Stimulated activated CD8-positive, alpha-beta memory T cell treated with anti-CD3 and anti-CD28 coated beads, Interleukin-7, amount 100 ng/mL, for 1 hour (primary cell): ENCODE results near the gene B3GALNT1.
"Not testable (repeated sequence)": the region's sequence is repeated elsewhere in the genome, so short reads cannot be mapped to it uniquely, and the experiment has no call there.

Experiments used
- DNase-seq, 2 donors: peaks; one replicate each; pipeline ENCODE4 v3.0.0-alpha.2; 2020; ENCODE audit warnings: low read depth in 2 of 2

B3GALNT1 gene

DNA sequence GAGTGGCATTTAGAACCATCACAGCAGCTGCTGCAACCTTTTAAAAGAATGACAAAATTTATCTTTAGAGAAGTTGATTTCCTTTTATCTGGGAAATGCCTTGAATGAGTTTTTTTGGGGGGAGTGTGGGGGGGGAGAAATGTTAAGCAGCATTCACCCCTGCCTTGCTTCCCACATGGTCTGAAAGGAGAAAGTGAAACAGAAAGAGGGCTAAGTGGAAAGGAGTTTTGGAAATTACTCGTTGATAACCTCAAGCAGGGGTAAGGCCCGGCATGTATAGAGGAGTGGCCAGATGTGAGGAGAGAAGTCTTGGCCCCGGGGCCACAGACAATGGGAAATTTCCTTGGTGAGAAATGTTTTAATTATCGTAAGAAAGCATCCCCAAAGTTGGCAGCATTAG is 23.5 kb downstream of the B3GALNT1 start:
- no peak for DNase-seq

DNA sequence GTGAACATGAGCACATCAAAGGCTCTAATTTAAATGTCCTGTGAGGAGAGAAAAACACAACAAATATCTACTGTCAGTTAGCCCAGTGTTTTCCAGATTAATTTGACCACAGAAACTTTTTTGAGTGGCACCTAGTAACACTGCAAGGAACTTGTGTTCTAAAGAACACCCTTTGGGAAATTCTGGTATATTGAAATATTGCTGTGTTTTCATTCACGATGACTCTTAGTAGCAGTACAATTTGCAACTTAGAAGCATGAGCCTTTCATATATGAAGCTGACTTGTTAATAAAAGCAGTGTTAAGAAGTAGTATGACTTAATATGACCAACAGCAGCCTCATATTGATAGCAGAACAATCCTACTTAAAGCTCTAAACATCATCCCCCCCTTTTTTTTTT is 32.0 kb downstream of the B3GALNT1 start:
- DNase-seq: no peak

DNA sequence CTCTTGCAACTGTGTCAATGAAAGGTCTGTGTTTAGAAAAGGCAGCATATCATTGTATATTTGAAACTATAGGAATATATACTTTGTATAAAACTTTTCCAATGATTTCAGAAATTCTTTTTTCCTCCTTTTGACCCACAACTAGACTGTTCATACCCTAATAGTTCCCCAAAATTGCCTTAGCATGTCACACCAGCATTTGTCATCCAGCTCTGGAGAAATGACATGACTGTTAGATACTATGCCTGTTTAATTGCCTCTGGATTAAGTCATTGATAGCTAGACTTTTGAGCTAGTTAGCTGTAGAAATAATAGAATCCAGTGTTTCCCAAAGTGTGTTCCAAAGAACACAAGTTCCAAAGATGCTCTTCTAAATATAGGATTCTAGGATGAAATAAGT is 32.4 kb downstream of the B3GALNT1 start:
- no peak for DNase-seq

DNA sequence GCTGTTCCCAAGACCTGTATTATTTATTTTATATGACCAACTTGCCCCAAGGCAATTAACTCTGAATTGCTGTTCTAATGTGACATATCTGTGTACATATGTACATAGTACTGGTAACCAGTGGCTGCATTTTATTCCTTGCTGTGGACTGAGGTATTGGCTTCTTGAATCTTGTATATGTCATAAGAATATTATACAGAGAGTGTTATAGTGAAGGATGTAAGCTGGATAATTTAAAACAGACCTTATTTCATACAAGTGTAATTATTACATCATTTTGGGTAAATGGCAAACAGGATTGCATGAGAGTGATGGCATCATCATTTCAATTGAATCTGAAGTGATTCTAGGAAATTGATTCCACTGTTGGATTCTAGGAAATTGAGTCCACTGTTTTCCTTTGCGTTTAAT is 32.9 kb downstream of the B3GALNT1 start:
- no peak for DNase-seq

DNA sequence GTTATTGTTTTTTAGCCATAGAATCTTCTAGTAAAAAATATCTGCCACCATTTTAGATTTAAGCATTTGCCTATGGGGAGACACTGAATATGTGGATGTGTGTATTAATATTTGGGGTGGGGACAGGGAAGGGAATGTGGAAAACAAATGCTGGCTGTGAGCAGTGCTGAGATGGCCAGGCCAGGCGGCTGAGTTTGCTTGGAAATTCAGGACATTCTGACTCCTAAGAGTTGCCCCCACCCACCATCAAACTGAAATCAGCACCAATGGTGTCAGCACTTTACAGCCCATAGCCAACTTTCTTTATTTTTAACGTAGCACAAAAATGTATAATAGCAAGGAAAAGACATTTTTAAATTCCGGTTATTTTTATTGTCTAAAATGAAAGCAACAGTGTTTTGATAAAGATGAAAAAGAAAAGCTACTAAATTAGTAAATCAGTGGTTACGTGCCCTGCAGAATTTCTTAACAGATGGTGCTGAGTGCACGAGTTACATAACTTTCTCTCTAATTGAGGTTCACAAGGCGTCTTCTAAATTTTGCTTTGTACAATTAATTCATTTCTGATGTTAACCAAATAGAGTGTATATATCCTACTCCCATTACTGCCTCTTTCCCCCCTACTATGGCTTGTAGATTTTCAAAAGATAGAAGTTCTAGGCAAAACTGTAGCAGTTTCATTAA is 34.0 kb downstream of the B3GALNT1 start:
- no peak for DNase-seq

DNA sequence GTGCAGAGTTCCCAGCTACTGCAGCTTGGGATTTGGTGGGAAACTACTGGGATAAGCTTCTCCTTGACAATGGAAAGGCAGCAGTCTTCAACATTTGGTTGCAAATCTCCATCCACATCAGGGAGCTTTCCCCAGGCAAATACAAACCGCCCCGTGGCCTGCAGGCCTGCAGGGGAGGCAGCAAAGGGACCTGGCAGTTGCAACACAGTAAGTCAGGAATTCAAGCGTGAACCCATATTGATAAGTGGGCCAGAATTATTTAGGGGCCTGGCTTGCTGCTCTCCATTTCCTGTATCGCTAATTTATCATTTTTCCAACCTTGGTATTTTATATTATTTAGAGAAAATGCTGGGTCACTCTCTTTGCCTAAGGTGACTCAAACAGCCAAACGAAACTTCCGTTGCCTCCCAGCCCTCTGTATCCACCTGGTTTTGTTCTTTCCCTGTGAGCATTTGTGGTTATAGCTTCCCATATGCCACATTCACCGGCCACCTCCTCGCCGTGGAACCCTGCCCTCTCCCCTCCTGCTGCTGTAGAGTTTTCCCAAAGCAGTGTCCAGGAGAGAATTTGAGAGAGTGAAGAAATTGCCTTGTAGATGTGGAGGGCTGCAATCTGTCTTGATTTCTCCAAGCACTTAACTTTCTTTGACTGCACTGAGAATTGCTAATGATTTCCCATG is 34.8 kb downstream of the B3GALNT1 start:
- no peak for DNase-seq

DNA sequence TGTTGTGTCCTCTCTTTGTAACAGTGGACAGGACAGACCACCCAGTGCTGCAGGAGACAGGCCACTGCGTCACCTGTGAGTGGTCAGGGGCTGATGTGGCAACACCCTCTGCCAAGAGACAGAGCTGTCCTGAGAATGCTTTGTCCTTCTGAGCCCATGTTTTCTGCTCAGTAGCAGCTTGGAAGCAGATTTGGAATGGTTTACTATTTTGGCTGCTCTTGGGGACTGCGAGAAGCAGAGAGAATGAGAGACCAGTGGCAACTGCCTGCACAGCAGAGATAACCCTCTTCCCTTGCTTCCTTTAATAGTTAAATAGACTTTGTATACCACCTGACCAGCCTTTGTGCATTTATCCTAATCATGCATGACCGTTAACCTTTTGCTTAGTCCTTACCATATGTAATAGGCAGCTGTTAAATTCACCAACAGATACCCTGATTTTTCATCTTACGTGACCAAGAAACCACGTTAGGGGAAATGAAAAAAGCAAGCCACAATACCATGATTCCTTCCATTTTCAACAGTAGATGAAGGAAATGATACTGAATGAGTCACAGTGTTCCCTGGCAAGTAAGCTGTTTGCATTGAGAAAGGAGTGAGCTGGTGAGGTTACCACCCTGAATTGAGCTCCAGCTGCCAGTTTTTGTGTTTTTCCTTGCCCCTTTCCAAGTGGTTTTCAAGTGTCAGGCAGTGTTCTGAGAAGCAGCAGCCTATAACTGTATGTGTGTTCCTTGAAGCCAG is 35.5 kb downstream of the B3GALNT1 start:
- DNase-seq: no peak

DNA sequence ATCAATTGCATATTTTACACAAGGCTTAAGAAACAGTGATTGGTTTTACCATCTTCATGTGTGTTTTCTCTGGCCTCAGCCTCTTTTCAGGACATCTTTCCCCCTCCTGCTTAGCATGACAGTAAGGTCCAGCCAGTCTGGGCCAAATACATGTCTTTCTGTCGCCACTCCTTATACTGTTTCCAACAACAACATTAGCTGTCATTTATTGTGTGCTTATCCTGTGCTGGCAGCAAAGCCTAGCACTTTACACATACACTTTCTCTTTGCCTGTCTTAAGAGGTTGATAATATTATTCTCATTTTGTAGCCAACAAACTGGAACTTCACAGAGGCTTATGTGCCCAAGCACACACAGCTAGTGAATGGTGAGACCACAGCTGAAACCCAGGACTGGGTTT is 37.8 kb downstream of the B3GALNT1 start:
- no peak for DNase-seq

DNA sequence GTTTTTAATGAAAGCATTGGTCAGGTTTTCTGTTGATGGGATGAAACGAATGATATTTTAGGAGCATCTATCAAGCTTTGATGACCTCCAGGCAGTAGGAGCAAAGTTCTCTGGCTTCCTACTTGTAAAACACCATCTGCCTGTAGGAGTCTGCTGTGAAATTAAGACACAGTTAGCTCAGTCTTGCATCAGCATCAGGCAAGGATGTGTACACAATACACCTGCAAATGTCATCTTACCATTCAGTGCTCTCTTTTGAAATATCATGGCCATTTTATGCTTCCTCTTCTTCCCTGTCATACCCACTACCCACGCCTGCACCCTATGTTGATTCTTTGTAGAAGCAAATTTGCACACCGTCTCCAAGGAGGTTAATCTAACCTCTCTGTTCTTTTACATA is 38.2 kb downstream of the B3GALNT1 start:
- DNase-seq: no peak

DNA sequence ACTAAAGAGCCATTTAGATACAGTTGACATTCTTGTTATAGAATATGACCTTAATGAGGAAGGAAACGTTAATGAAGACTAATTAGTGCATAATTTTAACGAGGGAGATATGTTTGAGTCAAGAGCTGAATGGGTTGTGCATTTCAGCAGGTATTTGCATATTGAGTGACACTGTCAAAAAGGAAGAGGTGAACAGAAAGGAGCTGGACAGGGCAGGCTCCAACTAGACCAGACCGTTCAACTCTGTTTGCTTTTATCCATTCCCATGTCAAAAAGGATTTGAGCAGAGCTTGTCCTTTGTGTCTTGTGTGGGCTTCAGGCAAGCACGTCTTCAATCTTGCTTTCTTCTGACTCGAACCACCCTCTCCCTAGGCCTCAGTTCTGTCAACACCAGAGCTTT is 40.7 kb downstream of the B3GALNT1 start:
- DNase-seq: no peak

DNA sequence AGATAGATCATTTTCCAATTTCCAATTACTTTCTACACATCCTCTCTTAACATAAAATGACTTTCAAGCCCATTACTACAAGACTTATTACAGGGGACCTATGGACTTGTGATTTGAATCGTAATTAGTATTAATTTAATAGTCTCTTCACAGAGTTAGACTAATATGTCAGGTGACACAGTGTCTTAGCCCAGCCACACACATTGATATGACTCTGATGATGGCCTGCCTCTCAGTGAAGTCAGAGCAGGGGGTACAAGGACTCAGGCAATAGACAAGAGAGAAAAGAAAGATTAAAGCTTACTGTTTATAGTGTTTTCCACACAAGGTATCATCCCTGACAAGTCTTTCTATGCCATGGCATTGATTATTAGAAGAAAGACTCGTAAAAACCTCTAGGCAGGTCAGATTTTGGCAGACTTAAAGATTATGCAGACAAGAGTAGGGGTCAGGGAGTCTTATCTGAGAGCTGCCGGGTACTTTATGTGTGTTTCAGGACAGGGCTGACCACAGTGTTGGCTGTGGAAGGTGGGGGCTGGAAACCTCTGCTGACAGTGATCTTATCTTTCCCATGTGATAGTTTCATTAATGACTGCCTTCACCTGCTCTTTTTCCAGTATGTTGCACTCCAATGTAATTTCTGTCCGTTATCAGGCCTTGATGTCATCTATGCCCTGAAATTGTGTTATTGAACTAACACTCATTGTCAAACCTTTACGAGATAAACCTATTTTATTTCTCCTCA is 50.1 kb downstream of the B3GALNT1 start:
- DNase-seq: no peak

DNA sequence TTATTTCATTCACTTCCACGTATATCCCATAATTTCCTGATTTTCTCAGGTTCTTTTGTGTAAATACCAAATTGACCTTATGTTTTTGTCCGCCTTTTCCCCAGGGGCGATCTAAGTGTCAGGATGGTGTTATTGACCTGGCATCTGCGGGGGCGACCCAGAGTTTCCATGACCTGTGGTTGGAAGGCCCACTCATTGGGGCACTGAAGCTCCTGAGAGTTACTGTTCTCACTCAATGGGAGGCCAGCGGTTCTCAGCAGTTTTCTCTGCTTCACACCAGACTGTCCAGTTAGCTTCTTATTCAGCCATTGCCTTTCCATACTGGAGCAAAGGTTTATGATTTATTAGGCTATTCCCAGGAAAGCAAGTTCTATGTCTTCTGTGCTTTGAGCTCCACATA is 53.3 kb downstream of the B3GALNT1 start:
- no peak for DNase-seq

DNA sequence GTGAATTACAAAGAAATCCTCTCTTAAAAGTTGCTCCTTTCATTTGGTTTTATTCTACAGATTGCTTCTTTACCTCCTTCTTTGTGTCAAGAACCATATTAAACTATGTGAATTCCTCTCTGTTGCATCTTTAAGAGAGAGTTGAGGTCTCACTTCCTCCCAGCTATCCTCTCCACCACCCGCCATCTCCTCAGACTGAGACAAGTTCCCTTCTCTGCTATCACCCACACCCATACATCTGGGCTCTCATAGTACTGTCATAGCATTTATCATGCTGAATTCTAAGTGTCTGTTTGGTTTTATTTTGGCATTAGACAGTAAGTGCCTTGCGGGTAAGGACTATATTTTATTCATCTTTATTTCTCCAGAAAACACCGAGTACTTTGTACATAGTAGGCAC is 54.2 kb downstream of the B3GALNT1 start:
- DNase-seq: no peak

DNA sequence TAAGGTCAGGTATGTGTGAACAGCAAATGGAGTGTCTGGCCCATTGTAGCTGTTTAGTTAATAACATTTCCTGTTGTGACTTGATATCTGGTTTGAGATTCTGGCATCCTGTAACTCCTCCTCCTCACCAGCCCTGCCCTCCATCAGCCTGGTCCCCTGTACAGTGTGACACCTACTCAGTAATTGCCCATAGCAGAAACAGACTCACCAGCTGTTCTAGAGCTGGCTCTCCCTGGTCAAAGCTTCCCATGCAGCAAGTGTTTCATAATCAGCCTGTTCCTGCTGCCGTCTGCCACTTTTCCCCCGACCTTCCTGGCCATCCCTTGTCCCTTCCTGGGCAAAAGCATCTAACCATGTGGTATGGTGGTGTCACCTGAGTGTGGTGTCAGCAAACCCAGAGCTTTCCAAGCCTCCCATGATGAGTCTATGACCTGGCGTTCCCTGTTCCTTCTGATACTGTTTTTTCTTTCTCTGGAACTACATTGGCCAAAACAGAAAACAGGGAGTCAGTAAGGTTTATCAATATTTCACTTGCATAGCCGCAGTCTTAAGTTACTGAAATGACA is 55.4 kb downstream of the B3GALNT1 start:
- DNase-seq: no peak

DNA sequence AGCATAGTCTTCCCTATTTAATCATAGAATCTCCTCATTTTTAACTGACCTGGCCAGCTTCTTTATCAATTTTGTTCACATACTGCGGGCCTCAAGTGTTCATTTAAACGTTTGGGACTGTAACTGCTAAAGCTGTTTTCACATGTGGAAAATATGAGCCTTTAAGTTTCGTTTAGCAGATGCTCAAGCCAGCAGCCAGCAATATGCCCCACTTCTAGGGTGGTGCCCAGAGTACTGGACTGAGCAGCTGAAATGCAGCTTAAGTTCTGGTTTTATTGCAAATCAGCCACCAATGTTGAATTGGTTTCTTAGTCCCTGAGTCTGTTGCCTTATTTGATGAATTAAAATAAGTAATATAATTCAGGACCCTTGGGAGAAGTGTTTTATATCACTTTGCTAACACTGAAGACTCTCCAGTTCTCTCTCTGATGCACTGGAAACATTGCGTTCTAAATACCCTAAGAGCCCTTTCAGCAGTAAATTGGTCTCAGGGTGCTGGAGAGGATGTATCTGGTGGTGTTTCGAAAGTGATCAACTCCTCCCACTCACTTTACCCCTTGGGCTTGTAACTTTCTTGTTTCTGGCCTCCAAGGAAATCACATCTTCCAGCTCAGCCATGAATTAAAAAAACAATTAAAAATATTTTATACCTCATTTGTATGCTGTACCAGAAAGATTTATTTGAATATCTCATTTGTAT is 61.7 kb downstream of the B3GALNT1 start:
- no peak for DNase-seq

DNA sequence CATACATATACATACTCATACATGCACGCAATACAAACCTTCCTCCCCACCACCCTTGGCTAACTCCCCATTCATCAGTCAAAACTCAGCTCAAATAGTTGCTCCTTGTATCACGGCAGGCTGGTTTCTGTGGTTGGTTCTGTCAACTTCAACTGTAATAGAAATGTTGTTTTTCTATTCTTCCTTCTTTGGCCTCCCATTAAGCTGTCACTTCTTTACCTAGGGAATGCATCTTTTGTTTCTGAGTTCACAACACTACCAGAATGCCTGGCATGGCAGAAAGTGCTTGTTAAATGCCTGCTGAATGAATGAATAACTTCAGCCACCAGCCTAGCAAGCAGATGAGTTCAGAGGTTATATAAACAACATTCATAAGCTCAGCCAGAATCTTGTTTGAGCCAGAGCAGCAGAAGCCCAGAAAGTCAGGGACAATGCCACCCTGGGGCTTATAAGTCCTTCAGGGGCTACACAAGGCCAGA is 63.1 kb downstream of the B3GALNT1 start:
- DNase-seq: no peak

DNA sequence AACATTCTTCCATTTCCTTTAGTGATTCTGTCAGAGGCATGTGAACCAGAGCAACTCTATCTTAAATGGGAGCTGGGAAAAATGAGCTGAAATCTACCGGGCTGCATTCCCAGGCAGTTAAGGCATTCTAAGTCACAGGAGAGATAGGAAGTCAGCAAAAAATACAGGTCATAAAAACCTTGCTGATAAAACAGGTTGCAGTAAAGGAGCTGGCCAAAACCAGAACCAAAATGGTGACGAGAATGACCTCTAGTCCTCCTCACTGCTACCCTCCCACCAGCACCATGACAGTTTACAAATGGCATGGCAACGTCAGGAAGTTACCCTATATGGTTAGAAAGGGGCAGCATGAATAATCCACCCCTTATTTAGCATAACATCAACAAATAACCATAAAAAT is 66.4 kb downstream of the B3GALNT1 start:
- DNase-seq: no peak

DNA sequence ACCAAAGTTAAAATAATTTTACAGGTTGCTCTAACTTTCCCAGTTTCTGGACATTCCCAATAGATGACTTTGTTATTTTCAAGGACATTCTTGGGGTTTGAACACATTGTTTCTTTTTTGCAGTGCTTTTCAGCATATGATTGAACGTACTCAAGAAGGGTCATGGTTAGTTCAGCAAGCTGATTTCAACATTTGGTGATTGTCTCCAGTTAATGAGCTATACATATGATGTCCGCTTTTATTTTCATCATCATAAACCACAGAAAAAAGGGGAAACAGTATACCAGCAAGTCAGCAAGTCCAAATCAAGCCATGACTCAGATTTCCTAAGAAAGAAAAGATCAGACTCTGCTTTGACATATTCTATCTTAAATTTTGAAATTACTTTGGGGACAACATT is 69.4 kb downstream of the B3GALNT1 start:
- DNase-seq: no peak

DNA sequence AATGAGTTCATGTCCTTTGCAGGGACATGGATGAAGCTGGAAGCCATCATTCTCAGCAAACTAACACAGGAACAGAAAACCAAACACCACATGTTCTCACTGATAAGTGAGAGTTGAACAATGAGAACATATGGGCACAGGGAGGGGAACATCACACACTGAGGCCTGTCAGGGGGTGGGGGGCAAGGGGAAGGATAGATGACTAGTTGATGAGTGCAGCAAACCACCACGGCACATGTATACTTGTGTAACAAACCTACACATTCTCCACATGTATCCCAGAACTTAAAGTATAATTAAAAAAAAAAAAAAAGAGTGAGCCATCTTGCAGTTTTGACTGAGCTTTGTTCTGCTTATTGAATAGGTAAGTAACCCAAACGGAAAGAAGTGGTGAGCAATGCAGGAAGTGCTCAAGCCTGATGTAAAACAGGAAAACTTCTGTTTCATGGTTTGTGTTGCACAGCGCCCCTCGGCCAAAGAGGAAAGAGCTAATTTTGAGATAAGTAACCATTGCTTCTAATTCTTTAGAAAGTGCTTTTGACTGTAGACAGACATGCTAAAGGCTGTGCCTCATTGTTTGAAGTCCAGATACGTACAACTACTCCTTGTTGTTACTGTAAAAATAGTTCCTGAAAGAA is 70.1 kb downstream of the B3GALNT1 start:
- not testable (repeated sequence) for DNase-seq
